Aorta (tissue), 5 donors: Measurements from ENCODE around the gene ZNF92. TPM values are rescaled to one million over a fixed set of nuclear protein-coding genes. Genes with fewer than 3 reads are reported as not detected.
"Not testable (repeated sequence)": the region's sequence is repeated elsewhere in the genome, so short reads cannot be mapped to it uniquely, and the experiment has no call there.

Experiments
- ATAC-seq: fragments of 200-7000 bp; cut with Tn5 transposase; one replicate; pipeline ENCODE4 v1.9.1; 2022; ENCODE audit warnings: moderate library complexity; ENCODE audit not compliant: low FRiP score
- DNase-seq, 2 donors: peaks; one replicate each; pipeline ENCODE4 v3.0.0-alpha.2; 2020
- H3K27ac ChIP-seq, 2 donors: one replicate each; pipeline ENCODE4 v1.5.1; 2013; ENCODE audit warnings: low read length in 2 of 2, mild to moderate bottlenecking in 2 of 2, moderate library complexity in 2 of 2, control low read depth in 1 of 2, inconsistent platforms in 1 of 2, low read depth in 1 of 2
- H3K27me3 ChIP-seq, 2 donors: one replicate each; pipeline ENCODE4 v1.6.1; 2013; ENCODE audit warnings: control low read depth in 1 of 2, low read length in 1 of 2, mild to moderate bottlenecking in 1 of 2, moderate library complexity in 1 of 2; ENCODE audit not compliant: insufficient read depth in 2 of 2, control insufficient read depth in 1 of 2
- H3K36me3 ChIP-seq, 2 donors: one replicate each; pipeline ENCODE4 v1.6.1; 2013; ENCODE audit warnings: control low read depth in 1 of 2, low read length in 1 of 2, mild to moderate bottlenecking in 1 of 2; ENCODE audit not compliant: insufficient read depth in 2 of 2, control insufficient read depth in 1 of 2
- H3K4me1 ChIP-seq, 2 donors: one replicate each; pipeline ENCODE4 v1.6.1; 2013; ENCODE audit warnings: low read length in 2 of 2, control low read depth in 1 of 2, mild to moderate bottlenecking in 1 of 2, moderate library complexity in 1 of 2; ENCODE audit not compliant: insufficient read depth in 2 of 2, control insufficient read depth in 1 of 2
- H3K4me3 ChIP-seq, 2 donors: one replicate each; pipeline ENCODE4 v1.5.1; 2013; ENCODE audit warnings: low read length in 2 of 2, control low read depth in 1 of 2, mild to moderate bottlenecking in 1 of 2
- H3K9me3 ChIP-seq: one replicate; pipeline ENCODE4 v1.6.1; 2013; ENCODE audit warnings: mild to moderate bottlenecking, low read length; ENCODE audit not compliant: control insufficient read depth
- WGBS, 2 donors: extraction: QIAGEN DNeasy Blood & Tissue Kit; methylation state at CpG; one replicate each; pipeline ENCODE4 v1.1.7; 2013; 5-methylcytosine and 5-hydroxymethylcytosine counted together
- intact Hi-C, 2 donors: fragments of 100-400 bp; cut with DNase I; formaldehyde crosslinking; loops; one replicate each; pipeline versions ENCODE4 v1.14.2 to v1.15.0; 2022
- long read RNA-seq, 2 donors: library from polyadenylated mRNA; unstranded; transcript quantifications; one replicate each; pipeline ENCODE4 v2.0.0, GENCODE V29; 2020 to 2021
- polyA plus RNA-seq, 2 donors: library from polyadenylated mRNA; stranded (reverse); fragments of 200-250 nt; gene quantifications; one replicate each; pipeline ENCODE4 v1.2.3, GENCODE V29; 2013
- total RNA-seq, 2 donors: library from RNA; stranded (reverse); fragmentation: NEBNext Ultra II Directional; extraction: Animal tissue kit (Norgen Biotek cat#: 25700); gene quantifications; one replicate each; pipeline ENCODE4 v1.2.1, GENCODE V29; 2021
- donor health status: healthy with polysubstance abuse.
- donor health status: Bipolar disorder and iron deficiency.
- donor health status: DM: no; HTN: no; CAD: no.
- donor health status: DM: no; HTN: no; CAD: no.
- donor health status: DM: yes; HTN: yes; CAD: no.

ZNF92 gene
- 1 to 10 TPM; 8.0 to 9.1 TPM for total RNA-seq
- 1 to 10 TPM; 1.5 to 2.5 TPM for polyA plus RNA-seq
- long read RNA-seq, donor 1, partial matches to known transcripts, result 0 of 4 reads
- long read RNA-seq, donor 1, other reads (novel, unspliced or antisense), result 3 of 4 reads
- long read RNA-seq, donor 2, transcript ZNF92-201 (4 exons, 3,210 nt), result major isoform, 5 of 5 reads
- long read RNA-seq, donor 2, partial matches to known transcripts, result 0 of 5 reads
- long read RNA-seq, donor 2, other reads (novel, unspliced or antisense), result 0 of 5 reads

- DNase-seq, result peak; percentile 97 to 98
- H3K4me1 ChIP-seq, result peaks cover 0 to 2% of the 10 kb centered on the region in 2 donors
- no peaks in the 10 kb centered on the region for H3K9me3 ChIP-seq
- no peaks in the 10 kb centered on the region for H3K27me3 ChIP-seq
- peak within 1 kb of the TSS; percentile 77 to 91 for H3K4me3 ChIP-seq
- ATAC-seq, result peak; percentile 98
- no peaks in the 10 kb centered on the region for H3K36me3 ChIP-seq
- peak within 1 kb of the TSS; percentile 47 to 95 for H3K27ac ChIP-seq
- WGBS, 2 donors, result 0 to 1% methylated on average over 44 of the region's 44 CpGs
- intact Hi-C loops, result loop anchor here in 1 of 2 donors (5.0 to 10.0 kb wide), 3 partner anchors 369 to 839 kb away; partner anchors contain the start of genes ERV3-1 and ZNF138
These were observed at the start of gene ZNF92 for GRCh38 chr7:65373608-65374351. TSS of gene ZNF92 (plus strand) at chr7:65373855. CDS start at chr7:65373998, 143 bp downstream.

- no peak for ATAC-seq
These were observed 47.7 kb upstream of the ZNF92 start for GRCh38 chr7:65325793-65326432.

GRCh38 chr7:65338346-65338745, 35.3 kb upstream of the ZNF92 start:
- H3K27me3 ChIP-seq, result no peaks in the 10 kb centered on the region
- intact Hi-C loops, result no loop called here
- no peak overlapping the region for H3K4me3 ChIP-seq
- H3K27ac ChIP-seq, result no peak overlapping the region
- H3K4me1 ChIP-seq, result no peaks in the 10 kb centered on the region
- ATAC-seq (no peak), DNase-seq (no peak)
- 77 to 81% methylated on average over 2 of the region's 2 CpGs for WGBS, 2 donors
- no peaks in the 10 kb centered on the region for H3K9me3 ChIP-seq
- no peaks in the 10 kb centered on the region for H3K36me3 ChIP-seq

More at GRCh38 chr7:65325793-65326432, 47.7 kb upstream of the ZNF92 start:
- no peak overlapping the region for H3K4me3 ChIP-seq
- DNase-seq, result no peak
- H3K27ac ChIP-seq, result no peak overlapping the region
- 95 to 97% methylated on average over 5 of the region's 5 CpGs for WGBS, 2 donors
- intact Hi-C loops, result no loop called here
- H3K36me3 ChIP-seq, result no peaks in the 10 kb centered on the region
- H3K27me3 ChIP-seq, result no peaks in the 10 kb centered on the region
- H3K4me1 ChIP-seq, result no peaks in the 10 kb centered on the region
- H3K9me3 ChIP-seq, result peaks cover 1% of the 10 kb centered on the region

- intact Hi-C loops, result no loop called here
- Histone ChIP-seq H3K27me3 (no peaks in the 10 kb centered on the region), H3K4me3 (no peak overlapping the region), H3K4me1 (no peaks in the 10 kb centered on the region), H3K27ac (no peak overlapping the region), H3K36me3 (no peaks in the 10 kb centered on the region), H3K9me3 (no peaks in the 10 kb centered on the region)
- 75 to 93% methylated on average over 3 of the region's 3 CpGs for WGBS, 2 donors
- no peak for ATAC-seq
- DNase-seq, result no peak
These were observed 34.4 kb upstream of the ZNF92 start for GRCh38 chr7:65339257-65339656.

- WGBS, 2 donors, result 71 to 78% methylated on average over 4 of the region's 4 CpGs
- Histone ChIP-seq H3K4me3 (no peak overlapping the region), H3K27ac (no peak overlapping the region), H3K9me3 (peaks cover 1% of the 10 kb centered on the region), H3K27me3 (no peaks in the 10 kb centered on the region), H3K4me1 (no peaks in the 10 kb centered on the region), H3K36me3 (no peaks in the 10 kb centered on the region)
- DNase-seq (no peak), ATAC-seq (no peak)
- intact Hi-C loops, result no loop called here
These were observed 30.7 kb upstream of the ZNF92 start for GRCh38 chr7:65342723-65343629.

- not testable (repeated sequence) for ATAC-seq
These were observed 29.1 kb upstream of the ZNF92 start for GRCh38 chr7:65344541-65344940.

GRCh38 chr7:65354263-65354662, 19.4 kb upstream of the ZNF92 start:
- Histone ChIP-seq H3K4me1 (no peaks in the 10 kb centered on the region), H3K9me3 (peaks cover 2% of the 10 kb centered on the region), H3K27me3 (peaks cover 0 to 3% of the 10 kb centered on the region in 2 donors), H3K4me3 (no peak overlapping the region), H3K36me3 (no peaks in the 10 kb centered on the region), H3K27ac (no peak overlapping the region)
- DNase-seq, result no peak
- WGBS, 2 donors, result 87 to 92% methylated on average over 4 of the region's 4 CpGs
- no peak for ATAC-seq
- intact Hi-C loops, result no loop called here

More at GRCh38 chr7:65344541-65344940, 29.1 kb upstream of the ZNF92 start:
- DNase-seq, H3K36me3 ChIP-seq, H3K27ac ChIP-seq, intact Hi-C loops, H3K27me3 ChIP-seq, H3K9me3 ChIP-seq, H3K4me1 ChIP-seq, H3K4me3 ChIP-seq: not testable (repeated sequence)
- 89 to 91% methylated on average over 4 of the region's 4 CpGs for WGBS, 2 donors

- no peak overlapping the region for H3K27ac ChIP-seq
- H3K4me1 ChIP-seq, result no peaks in the 10 kb centered on the region
- no peaks in the 10 kb centered on the region for H3K9me3 ChIP-seq
- DNase-seq (no peak), ATAC-seq (no peak)
- intact Hi-C loops, result loop anchor here in 1 of 2 donors (5.0 to 10.0 kb wide), 3 partner anchors 365 to 835 kb away; partner anchors contain the start of genes ERV3-1 and ZNF138
- 97 to 98% methylated on average over 3 of the region's 3 CpGs for WGBS, 2 donors
- no peak overlapping the region for H3K4me3 ChIP-seq
- no peaks in the 10 kb centered on the region for H3K27me3 ChIP-seq
- H3K36me3 ChIP-seq, result no peaks in the 10 kb centered on the region
These were observed 3.8 kb upstream of the ZNF92 start for GRCh38 chr7:65369843-65370242.
